Endothelial cell of umbilical vein (primary cell): ENCODE results near the gene CPED1. TPM values are rescaled to one million over a fixed set of nuclear protein-coding genes. Genes with fewer than 3 reads are reported as not detected.

ENCODE experiments used
- BruUV-seq: library from RNA; stranded (reverse); fragments of 400-500 nt; replicated peaks from 2 replicates; lab custom pipeline; 2021; lab: Mats Ljungman, UMichigan
- CTCF ChIA-PET: fragments of 300-600, 350-600 bp; sonication (Branson Sonifier 250); formaldehyde crosslinking; loops from one replicate; lab custom pipeline; 2021; ENCODE audit warnings: antibody characterized with exemption, inconsistent platforms; lab: Charles Lee
- POLR2A ChIA-PET: fragments of 300-600, 350-600 bp; sonication (Branson Sonifier 250); formaldehyde crosslinking; loops from one replicate; lab custom pipeline; 2021; ENCODE audit warnings: antibody characterized with exemption, inconsistent platforms; lab: Charles Lee
- DNase-seq: peaks from one replicate; pipeline ENCODE4 v3.0.0-alpha.2; 2011; ENCODE audit warnings: low read depth, low spot score
- FAIRE-seq: peaks from 2 replicates; lab custom pipeline; 2011; peaks lifted over from hg19 to GRCh38; lab: Jason Lieb, UNC
- H2AFZ ChIP-seq: 2 replicates; pipeline ENCODE4 v1.6.0; 2012; ENCODE audit warnings: low read depth, low read length, control low read depth, inconsistent platforms
- H3K27ac ChIP-seq: 2 replicates; pipeline ENCODE4 v1.5.1; 2011; ENCODE audit warnings: low read depth, mild to moderate bottlenecking, control low read depth, low read length, moderate library complexity; ENCODE audit not compliant: insufficient read depth
- H3K27me3 ChIP-seq, 2 experiments: 2 replicates each; pipeline versions ENCODE4 v1.6.0 to v1.6.1; 2011; ENCODE audit warnings: low read length in 2 of 2, mixed read lengths in 1 of 2; ENCODE audit not compliant: control insufficient read depth in 2 of 2, insufficient read depth in 2 of 2
- H3K36me3 ChIP-seq, 2 experiments: 2 replicates in 1 of 2; 3 replicates in 1 of 2; pipeline ENCODE4 v1.5.1; 2011; ENCODE audit warnings: low read length in 2 of 2, mild to moderate bottlenecking in 1 of 2, moderate library complexity in 1 of 2; ENCODE audit not compliant: control insufficient read depth in 2 of 2, insufficient read depth in 2 of 2; ENCODE audit errors: extremely low read depth in 1 of 2
- H3K4me1 ChIP-seq: 3 replicates; pipeline ENCODE4 v1.5.1; 2011; ENCODE audit warnings: mild to moderate bottlenecking, low read length; ENCODE audit not compliant: control insufficient read depth, insufficient read depth; ENCODE audit errors: extremely low read depth
- H3K4me2 ChIP-seq: 2 replicates; pipeline ENCODE4 v1.6.1; 2011; ENCODE audit warnings: low read length, control low read depth, mixed read lengths; ENCODE audit not compliant: insufficient read depth
- H3K4me3 ChIP-seq, 3 experiments: fragments of 200-600 bp in 1 of 3; sonication (generic), shearing (Covaris generic) in 1 of 3; replicated peaks in 1 of 3; 2 replicates each; pipeline ENCODE4 v1.5.1; 2011 to 2016; ENCODE audit warnings: control low read depth in 3 of 3, low read length in 3 of 3, mild to moderate bottlenecking in 2 of 3, inconsistent platforms in 1 of 3, low read depth in 1 of 3, moderate library complexity in 1 of 3; ENCODE audit not compliant: insufficient read depth in 1 of 3
- H3K79me2 ChIP-seq: 2 replicates; pipeline ENCODE4 v1.6.0; 2012; ENCODE audit warnings: low read length, inconsistent platforms; ENCODE audit not compliant: control insufficient read depth, insufficient read depth
- H3K9ac ChIP-seq: replicated peaks from 2 replicates; pipeline ENCODE3; 2011; ENCODE audit warnings: low read length, control low read depth; ENCODE audit not compliant: insufficient read depth; ENCODE audit errors: extremely low read depth
- H3K9me1 ChIP-seq: replicated peaks from 3 replicates; pipeline ENCODE4 v1.6.0; 2011; ENCODE audit warnings: mild to moderate bottlenecking, low read length; ENCODE audit not compliant: control insufficient read depth, insufficient read depth; ENCODE audit errors: extremely low read depth
- H3K9me3 ChIP-seq: replicated peaks from 2 replicates; pipeline ENCODE4 v1.5.1; 2012; ENCODE audit warnings: low read length, inconsistent platforms; ENCODE audit not compliant: control insufficient read depth, insufficient read depth
- H4K20me1 ChIP-seq: replicated peaks from 2 replicates; pipeline ENCODE3; 2011; ENCODE audit warnings: mild to moderate bottlenecking, low read length; ENCODE audit not compliant: control insufficient read depth, insufficient read depth; ENCODE audit errors: extremely low read depth
- CTCF ChIP-seq, 2 donors: IDR thresholded peaks; 1 replicate in 1 of 2; 2 replicates in 1 of 2; pipeline ENCODE4 v1.5.1; 2011; ENCODE audit warnings: low read length in 2 of 2, mild to moderate bottlenecking in 2 of 2, moderate library complexity in 2 of 2, control low read depth in 1 of 2, inconsistent platforms in 1 of 2, low read depth in 1 of 2; ENCODE audit not compliant: insufficient read depth in 1 of 2; ENCODE audit errors: extremely low read depth in 1 of 2
- EZH2 ChIP-seq: IDR thresholded peaks from 2 replicates; pipeline ENCODE4 v1.6.1; 2012; ENCODE audit warnings: borderline replicate concordance, low read depth, mild to moderate bottlenecking, moderate library complexity, low read length, inconsistent platforms; ENCODE audit not compliant: severe bottlenecking
- FOS ChIP-seq: IDR thresholded peaks from 2 replicates; pipeline ENCODE4 v1.6.1; 2011; ENCODE audit warnings: mild to moderate bottlenecking, low read length, moderate library complexity, borderline replicate concordance; ENCODE audit not compliant: insufficient read depth
- GATA2 ChIP-seq: IDR thresholded peaks from 2 replicates; pipeline ENCODE4 v1.7.0; 2011; ENCODE audit warnings: low read depth, mild to moderate bottlenecking, moderate library complexity, mixed read lengths, low read length; ENCODE audit not compliant: insufficient read length, insufficient read depth
- JUN ChIP-seq: IDR thresholded peaks from 2 replicates; pipeline ENCODE4 v1.6.1; 2011; ENCODE audit warnings: borderline replicate concordance, low read depth; ENCODE audit not compliant: insufficient read length, insufficient read depth
- MYC ChIP-seq: IDR thresholded peaks from one replicate; pipeline ENCODE4 v1.6.1; 2011; ENCODE audit warnings: mild to moderate bottlenecking, low read depth, low read length
- POLR2A ChIP-seq: IDR thresholded peaks from 2 replicates; pipeline ENCODE4 v1.6.1; 2012; ENCODE audit warnings: low read depth, mild to moderate bottlenecking, control low read depth, low read length
- POLR2AphosphoS5 ChIP-seq: IDR thresholded peaks from 2 replicates; pipeline ENCODE4 v1.6.1; 2012; ENCODE audit warnings: low read depth, mild to moderate bottlenecking, control low read depth, low read length, moderate library complexity; ENCODE audit not compliant: insufficient read depth
- dilution Hi-C: fragments of 300-500 bp; cut with MboI; formaldehyde crosslinking; loops from one replicate; pipeline ENCODE4 v1.15.0; 2019; ENCODE audit warnings: low sequenced_read_pairs; ENCODE audit not compliant: extremely low pct_ligation_motif_present
- intact Hi-C: fragments of 100-400 bp; cut with micrococcal nuclease; formaldehyde crosslinking; loops from one replicate; pipeline ENCODE4 v1.10.0; 2022
- polyA plus RNA-seq, 4 experiments: library from polyadenylated mRNA; depleted of rRNA in 3 of 4; stranded (reverse) in 3 of 4; unstranded in 1 of 4; fragments of >200 nt; gene quantifications; 2 replicates each; pipeline versions ENCODE4 v1.2.1 to v1.2.3, GENCODE V29; 2011 to 2012; ENCODE audit warnings: missing spikeins in 1 of 4
- total RNA-seq: library from RNA; stranded (reverse); gene quantifications from 2 replicates; pipeline ENCODE4 v1.2.3, GENCODE V29; 2021
- TF ChIP-seq, protein P1 (sequence below): IDR thresholded peaks from 2 replicates; pipeline ENCODE4 v1.6.1; 2011; ENCODE audit not compliant: insufficient read depth, insufficient read length

The CPED1 gene
- total and polyA plus RNA-seq, 2 donors (not counting 3 experiments of a cell fraction or from before 2014, with no cell fraction given) = 0.22 to 3.0 TPM

- Histone ChIP-seq H3K36me3 (no peaks in the 10 kb centered on the region), H3K9me3 (no peaks in the 10 kb centered on the region), H3K4me2 (no peak overlapping the region), H3K27me3 (no peaks in the 10 kb centered on the region), H3K9me1 (no peaks in the 10 kb centered on the region), H2AFZ (no peak overlapping the region), H4K20me1 (no peaks in the 10 kb centered on the region), H3K27ac (no peak overlapping the region), H3K9ac (no peak overlapping the region), H3K4me3 (no peak overlapping the region), H3K4me1 (peaks cover 24% of the 10 kb centered on the region), H3K79me2 (no peaks in the 10 kb centered on the region)
- FAIRE-seq (no peak), DNase-seq (no peak)
- no peak for TF ChIP-seq POLR2A
- no peak for TF ChIP-seq JUN
- TF ChIP-seq FOS = no peak
- no peak for TF ChIP-seq POLR2AphosphoS5
- TF ChIP-seq, protein P1, sequence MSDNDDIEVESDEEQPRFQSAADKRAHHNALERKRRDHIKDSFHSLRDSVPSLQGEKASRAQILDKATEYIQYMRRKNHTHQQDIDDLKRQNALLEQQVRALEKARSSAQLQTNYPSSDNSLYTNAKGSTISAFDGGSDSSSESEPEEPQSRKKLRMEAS = no peak
- no peak for TF ChIP-seq GATA2
- TF ChIP-seq MYC = no peak
- no peak for TF ChIP-seq CTCF (IDR thresholded peaks at IDR 0.05; ENCODE audit: extremely low read depth in 1 of 2, insufficient read depth in 1 of 2, low read depth in 1 of 2, low read length in 2 of 2)
- TF ChIP-seq EZH2 = no peak
- ChIA-PET POLR2A (no interaction called here), CTCF (interaction anchor here (1.3 to 8.9 kb wide), 9 partner anchors 10 to 289 kb away, joined by 4 to 156 read pairs (median 13); partner anchors contain the start of gene CPED1)
- intact Hi-C loops = loop anchor here (1.0 to 10.0 kb wide), 6 partner anchors 94 to 496 kb away; no protein-coding TSS in a partner anchor
- no TSS peak for BruUV-seq
- dilution Hi-C loops = loop anchor here (25.0 kb wide), 1 partner anchor 94 kb away; the partner anchor contains the start of gene CPED1
Measured at GRCh38 chr7:121080913-121081326, 92.4 kb downstream of the CPED1 start.
